GM18951 (cell line): Measurements from ENCODE around the gene SUCLG1.
"Not testable (repeated sequence)": the region's sequence is repeated elsewhere in the genome, so short reads cannot be mapped to it uniquely, and the experiment has no call there.

Experiments used
- POLR2A ChIP-seq: IDR thresholded peaks from 4 replicates; pipeline ENCODE4 v1.6.1; 2011; ENCODE audit warnings: mild to moderate bottlenecking; ENCODE audit not compliant: insufficient read length, insufficient read depth; ENCODE audit errors: extremely low read depth
- in situ Hi-C: fragments of 300-500 bp; cut with MboI; formaldehyde crosslinking; loops from one replicate; pipeline ENCODE4 v1.12.0; 2022; ENCODE audit warnings: low sequenced_read_pairs, mixed read lengths, inconsistent platforms; ENCODE audit not compliant: unreplicated experiment

The SUCLG1 gene

DNA sequence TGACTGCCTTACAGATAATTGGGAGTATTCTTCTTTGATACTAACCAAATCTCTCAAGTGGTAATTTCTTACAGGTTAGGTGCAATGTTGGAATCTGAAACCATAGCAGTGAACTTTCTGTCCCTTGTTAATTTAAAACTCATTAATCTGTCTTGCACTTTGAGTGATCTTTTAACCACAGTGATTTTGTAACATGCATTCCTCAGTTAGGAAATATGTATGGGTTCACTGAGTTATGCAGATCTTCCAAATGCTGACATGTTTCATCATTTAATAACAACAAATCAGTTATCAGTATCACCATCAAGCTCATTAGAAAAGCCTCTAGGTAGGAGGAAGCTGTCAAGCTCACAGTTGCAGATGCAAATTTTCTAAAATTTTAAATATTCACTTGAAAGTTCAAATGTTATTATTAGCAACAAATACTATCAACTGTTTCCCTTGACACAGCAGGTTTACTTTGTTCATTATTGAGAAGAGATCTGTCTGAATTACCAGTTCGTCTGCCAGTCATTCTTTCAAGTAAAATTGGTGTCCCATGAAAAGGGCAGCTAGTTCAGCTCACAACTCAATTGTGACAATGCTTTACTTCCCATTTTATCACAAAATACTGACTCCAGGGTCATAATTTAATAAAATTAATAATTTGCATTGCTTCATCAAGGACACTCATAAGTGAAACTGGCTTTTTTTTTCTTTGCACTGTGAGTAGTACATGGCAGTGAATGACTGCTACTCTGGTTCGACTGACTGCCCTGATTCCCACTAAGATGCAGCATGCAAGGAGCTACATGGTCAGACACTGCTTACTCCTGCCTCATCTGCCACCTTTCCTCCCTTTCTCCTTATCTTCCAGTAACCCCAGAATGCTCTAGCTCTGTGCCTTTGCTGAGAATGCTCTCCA lies 31.6 kb downstream of the SUCLG1 start:
- no peak for TF ChIP-seq POLR2A
- in situ Hi-C loops, result no loop called here

DNA sequence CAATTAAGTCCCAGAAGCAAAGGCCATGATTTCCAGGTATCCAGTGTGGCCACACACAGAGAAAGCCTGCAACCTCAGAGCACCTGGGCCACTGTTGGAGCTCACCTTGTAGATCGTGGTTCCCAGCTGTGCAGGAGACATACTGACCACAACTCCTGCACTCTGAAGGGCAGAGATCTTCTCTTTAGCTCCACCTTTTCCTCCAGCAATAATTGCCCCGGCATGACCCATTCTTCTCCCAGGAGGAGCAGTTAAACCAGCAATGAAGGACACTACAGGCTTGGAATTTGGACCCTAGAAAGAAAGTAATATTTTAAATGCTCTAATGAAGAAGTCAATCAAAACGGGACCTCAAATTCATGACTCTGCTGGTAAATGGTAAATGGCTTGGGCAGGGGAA lies 33.8 kb downstream of the SUCLG1 start:
- in situ Hi-C loops, result no loop called here
- no peak for TF ChIP-seq POLR2A

DNA sequence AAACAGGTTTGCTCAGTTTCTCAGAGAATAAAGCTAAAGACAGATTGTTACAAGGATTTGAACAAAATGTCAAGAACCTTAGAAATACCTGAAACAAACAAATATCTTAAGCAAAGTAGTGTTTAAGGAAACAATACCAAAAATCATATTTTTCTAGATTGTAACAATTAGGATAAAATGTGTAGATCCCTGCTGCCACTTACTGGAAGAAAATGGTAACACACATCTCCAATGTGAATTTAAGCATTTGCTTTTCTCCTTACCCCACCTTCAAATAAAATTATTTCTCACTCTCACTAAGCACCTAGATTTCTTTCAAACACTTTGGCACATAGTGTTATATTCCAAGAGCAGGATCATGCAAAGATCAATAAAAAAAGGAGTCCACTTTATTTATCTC lies 34.9 kb downstream of the SUCLG1 start:
- in situ Hi-C loops, result no loop called here

DNA sequence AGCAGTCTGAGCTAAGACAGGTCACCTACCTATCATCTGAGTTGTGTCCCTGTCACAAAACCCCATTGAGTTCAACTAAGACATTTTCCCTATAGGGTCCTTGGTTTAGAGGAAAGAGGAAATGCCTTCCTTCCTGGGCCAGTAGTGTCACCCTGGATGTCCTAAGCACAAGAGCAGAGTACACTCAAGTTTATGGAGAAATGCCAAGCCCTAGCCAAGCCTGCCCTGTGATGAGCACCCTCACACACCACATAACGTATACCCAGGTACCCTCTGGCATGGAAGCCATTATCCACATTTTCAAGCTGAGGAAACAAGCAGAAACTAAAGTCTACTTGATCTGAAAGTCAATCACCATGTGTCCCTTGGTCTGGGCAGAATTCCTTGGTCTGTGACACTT lies 37.3 kb downstream of the SUCLG1 start:
- TF ChIP-seq POLR2A, result no peak
- in situ Hi-C loops, result no loop called here

More for the DNA sequence above, 34.9 kb downstream of the SUCLG1 start:
- no peak for TF ChIP-seq POLR2A

DNA sequence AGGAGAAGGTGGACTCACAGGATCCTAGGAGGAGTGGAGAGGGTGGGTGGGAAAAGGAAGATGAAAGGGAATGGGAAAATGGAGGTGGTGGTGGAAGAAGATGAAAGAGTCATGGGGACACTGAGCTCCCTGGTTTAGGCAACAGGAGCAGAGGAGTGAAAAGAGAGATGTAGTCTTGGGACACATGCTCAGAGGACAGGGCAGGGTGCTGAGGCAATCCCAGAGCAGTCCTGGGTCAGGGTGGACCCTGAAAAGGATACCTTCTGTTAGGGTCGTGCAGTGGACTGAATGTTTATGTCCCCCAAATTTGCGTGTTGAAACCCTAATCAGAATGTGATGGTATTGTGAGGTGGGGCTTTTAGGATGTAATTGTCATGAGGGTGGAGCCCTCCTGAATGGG lies 37.9 kb downstream of the SUCLG1 start:
- TF ChIP-seq POLR2A, result no peak
- in situ Hi-C loops, result no loop called here

DNA sequence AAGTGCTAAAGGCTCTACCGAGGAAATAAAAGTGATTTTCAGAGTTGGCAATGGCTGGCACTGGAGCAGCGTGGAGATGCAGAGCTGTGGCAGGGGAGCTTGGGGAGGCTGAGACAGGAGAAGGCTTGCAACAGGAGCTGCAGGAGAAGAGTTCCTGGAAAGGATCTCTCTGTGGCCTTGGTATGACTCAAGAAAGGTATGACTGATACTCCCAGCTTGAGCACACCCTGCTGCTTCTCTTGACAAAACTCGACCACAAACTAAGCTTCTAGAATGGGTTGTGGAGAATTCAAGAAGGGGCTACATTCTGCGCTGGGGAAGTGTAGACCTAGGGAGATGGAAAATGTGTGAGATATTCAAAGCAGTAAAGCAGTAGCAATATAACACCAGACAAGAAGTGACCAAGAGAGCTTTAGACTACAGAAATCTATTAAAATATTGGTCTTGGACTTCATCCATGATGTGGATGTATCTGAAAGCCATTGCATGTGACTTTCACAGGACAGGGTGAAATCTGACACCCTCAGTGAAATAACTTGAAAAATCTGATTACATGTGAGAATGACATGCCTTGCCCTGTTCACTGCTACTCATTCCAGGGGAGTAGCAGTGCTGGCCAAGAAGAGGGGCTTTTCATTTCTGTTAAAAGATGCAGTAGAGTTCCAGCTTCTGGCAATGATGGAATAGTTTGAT lies 41.5 kb downstream of the SUCLG1 start:
- no peak for TF ChIP-seq POLR2A
- in situ Hi-C loops, result no loop called here

DNA sequence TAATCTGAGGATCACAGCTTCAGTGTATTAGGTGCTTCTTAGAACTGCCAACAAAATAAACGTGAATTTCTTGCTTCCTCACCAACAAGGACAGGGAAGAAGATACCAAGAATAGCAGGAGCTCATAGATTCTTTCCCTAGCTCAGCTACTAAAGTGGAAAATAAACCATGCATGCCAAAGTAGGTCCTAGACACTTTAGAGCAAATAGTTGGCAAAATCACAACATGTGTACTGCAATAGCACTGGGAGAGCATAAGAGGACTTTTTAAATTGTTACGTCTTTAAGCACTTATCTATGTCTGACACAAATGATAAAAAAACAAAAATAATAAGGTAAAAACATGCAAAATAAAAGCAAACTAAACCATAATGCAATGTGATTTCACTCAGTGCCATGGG lies 49.5 kb downstream of the SUCLG1 start:
- in situ Hi-C loops, result no loop called here
- no peak for TF ChIP-seq POLR2A

DNA sequence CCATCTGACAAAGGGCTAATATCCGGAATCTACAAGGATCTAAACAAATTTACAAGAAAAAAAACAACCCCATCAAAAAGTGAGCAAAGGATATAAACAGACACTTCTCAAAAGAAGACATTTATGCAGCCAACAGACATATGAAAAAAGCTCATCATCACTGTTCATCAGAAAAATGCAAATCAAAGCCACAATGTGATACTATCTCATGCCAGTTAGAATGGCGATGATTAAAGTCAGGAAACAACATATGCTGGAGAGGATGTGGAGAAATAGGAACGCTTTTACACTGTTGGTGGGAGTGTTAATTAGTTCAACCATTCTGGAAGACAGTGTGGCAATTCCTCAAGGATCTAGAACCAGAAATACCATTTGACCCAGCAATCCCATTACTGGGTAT lies 57.0 kb downstream of the SUCLG1 start:
- in situ Hi-C loops, result not testable (repeated sequence)

DNA sequence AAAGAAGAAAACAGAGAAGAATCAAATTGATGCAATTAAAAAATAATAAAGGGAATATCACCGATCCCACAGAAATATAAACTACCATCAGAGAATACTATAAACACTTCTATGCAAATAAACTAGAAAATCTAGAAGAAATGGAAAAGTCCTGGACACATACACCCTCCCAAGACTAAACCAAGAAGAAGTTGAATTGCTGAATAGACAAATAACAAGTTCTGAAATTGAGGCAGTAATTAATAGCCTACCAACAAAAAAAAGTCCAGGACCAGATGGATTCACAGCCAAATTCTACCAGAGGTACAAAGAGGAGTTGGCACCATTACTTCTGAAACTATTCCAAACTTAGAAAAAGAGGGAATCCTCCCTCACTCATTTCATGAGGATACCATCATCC lies 59.2 kb downstream of the SUCLG1 start:
- in situ Hi-C loops, result not testable (repeated sequence)

DNA sequence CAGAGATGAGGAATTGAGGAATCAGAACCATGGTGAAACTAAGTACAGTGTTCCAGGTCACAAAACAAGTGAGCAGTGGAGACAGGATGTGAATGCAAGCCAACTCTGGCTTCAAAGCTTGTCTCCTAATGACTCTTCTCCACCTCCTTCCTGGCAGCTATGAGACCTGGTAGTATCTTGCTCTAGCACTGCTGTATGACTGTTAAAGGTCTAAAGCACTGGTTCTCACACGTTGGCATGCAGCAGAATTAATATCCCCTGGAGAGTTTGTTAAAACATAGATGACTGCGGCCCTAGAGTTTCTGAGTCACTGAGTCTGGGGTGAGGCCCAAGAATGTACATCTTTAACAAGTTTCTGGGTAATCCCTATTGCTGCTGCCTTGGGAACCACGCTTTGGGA lies 63.3 kb downstream of the SUCLG1 start:
- TF ChIP-seq POLR2A, result no peak
- in situ Hi-C loops, result no loop called here

DNA sequence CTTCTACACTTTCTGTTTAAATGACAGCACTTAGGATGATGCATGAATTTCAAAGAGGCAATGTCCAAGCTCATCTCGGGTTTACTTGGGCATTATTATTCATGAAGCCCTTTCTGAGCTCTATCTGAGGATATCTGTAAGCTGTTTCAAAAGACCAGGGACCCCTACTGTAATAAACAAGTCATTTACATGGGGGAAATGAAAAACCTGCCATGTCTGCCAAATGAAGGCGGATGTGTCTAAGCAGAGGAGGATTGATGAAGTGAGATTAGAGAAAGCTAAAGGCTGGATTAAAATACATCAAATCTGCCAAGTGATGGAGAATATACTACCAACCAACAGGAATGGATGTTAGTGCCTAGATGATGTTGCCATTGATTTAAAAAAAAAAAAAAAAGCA lies 64.5 kb downstream of the SUCLG1 start:
- in situ Hi-C loops, result no loop called here
- no peak for TF ChIP-seq POLR2A

DNA sequence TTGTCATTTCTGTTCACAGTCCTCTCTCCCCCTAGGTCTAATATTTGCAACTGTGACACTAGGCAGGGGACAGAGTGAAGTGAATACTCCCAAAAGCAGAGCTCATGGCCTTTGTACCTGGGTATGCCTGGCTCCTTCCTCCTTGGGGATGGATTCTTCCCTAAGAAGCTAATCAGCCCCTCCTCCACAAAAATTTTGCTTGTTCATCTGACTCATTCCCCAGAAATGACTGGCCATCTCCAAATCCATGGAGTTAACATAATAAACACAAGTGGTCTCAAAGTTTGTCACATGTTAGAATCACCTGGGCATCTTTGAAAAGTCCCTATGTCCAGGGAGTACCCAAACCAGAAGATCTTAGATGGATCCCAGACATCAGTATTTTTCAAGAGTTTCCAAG lies 65.3 kb downstream of the SUCLG1 start:
- in situ Hi-C loops, result no loop called here

DNA sequence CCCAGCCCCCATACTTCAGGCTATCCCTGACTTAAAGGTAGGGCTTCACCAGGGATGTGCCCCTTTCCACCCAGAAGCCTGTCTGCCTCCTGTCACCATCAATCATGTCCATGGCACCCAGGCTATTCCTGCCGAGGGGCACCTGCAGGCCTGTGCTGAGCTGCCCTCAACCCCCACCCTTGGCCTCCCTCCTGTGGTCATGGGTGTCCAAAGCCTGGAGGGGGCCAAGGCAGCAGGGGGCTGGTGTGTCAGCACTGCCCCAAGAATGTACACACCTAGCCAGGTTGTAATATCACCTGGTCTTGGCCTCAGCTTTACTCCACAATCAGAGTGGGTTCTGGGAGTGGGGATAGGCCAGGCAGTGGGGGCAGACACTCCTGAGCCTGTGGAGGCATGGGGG lies 69.3 kb downstream of the SUCLG1 start:
- in situ Hi-C loops, result no loop called here
- TF ChIP-seq POLR2A, result no peak

More for the DNA sequence above, 65.3 kb downstream of the SUCLG1 start:
- no peak for TF ChIP-seq POLR2A

DNA sequence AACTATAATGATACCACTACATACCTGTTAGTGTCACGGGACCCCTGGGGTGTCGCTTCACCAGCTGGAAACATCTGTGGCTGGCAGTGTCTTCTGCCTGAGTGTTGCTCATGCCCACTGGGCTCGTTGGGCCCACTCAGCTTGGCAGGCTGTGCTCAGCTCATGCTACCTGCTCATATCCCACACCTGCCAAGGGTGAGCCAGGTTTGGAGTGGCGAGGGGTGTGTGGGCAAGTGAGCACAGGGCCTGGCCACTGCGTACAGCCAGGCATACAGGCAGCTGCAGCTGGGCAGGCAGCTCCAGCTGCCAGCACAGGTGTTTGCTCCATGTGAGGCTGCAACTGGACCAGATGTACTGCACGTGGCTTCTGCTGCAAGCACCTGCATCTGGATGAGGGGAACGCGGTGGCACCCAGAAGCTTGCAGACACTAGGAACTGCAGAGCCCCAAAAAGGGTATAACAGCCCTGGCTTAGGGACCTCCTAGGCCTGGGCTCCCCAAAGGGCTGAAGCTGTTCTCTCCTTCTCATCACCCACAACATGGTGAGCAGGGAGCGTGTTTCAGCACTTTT lies 70.1 kb downstream of the SUCLG1 start:
- in situ Hi-C loops, result no loop called here
- no peak for TF ChIP-seq POLR2A
